GM10248 (cell line): ENCODE data around the gene SNX6.
"Not testable (repeated sequence)": the region's sequence is repeated elsewhere in the genome, so short reads cannot be mapped to it uniquely, and the experiment has no call there.

Source experiments
- CTCF ChIA-PET: fragments of 300-600 bp; sonication (Branson Sonifier 250); formaldehyde crosslinking; extraction: SDS; loops from one replicate; lab custom pipeline; 2021; ENCODE audit warnings: antibody characterized with exemption; lab: Yijun Ruan, JAX
- POLR2A ChIA-PET: fragments of 350-650 bp; sonication (Branson Sonifier 250); formaldehyde crosslinking; extraction: SDS; loops from one replicate; lab custom pipeline; 2020; ENCODE audit warnings: antibody characterized with exemption; lab: Yijun Ruan, JAX
- DNase-seq: peaks from one replicate; pipeline ENCODE4 v3.0.0; 2012; ENCODE audit errors: extremely low spot score
- TF ChIP-seq, protein P1 (sequence below): IDR thresholded peaks from 2 replicates; pipeline ENCODE4 v1.5.1; 2012; ENCODE audit warnings: mild to moderate bottlenecking, low read depth; ENCODE audit errors: extremely low read depth, missing control alignments, control extremely low read depth

SNX6 gene

DNA sequence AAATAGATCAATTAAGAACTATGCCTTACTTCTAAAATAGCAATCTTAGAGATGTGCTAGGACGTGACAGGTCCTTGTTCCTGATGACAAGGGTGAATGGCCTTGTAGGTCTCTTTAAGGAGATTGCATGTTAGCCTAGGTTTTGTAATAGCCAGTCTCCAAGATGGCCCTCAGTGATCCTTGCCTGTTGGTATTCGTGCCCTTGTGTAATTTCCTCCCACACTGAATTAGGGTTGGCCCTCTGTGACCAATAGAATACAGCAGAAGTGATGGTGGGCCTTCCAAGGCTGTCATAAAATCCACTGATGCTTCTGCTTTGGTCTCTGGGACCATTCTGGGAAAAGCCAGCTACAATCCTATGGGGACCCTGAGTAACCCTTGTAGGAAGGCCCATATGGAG lies 38.2 kb upstream of the SNX6 start:
- TF ChIP-seq, protein P1, sequence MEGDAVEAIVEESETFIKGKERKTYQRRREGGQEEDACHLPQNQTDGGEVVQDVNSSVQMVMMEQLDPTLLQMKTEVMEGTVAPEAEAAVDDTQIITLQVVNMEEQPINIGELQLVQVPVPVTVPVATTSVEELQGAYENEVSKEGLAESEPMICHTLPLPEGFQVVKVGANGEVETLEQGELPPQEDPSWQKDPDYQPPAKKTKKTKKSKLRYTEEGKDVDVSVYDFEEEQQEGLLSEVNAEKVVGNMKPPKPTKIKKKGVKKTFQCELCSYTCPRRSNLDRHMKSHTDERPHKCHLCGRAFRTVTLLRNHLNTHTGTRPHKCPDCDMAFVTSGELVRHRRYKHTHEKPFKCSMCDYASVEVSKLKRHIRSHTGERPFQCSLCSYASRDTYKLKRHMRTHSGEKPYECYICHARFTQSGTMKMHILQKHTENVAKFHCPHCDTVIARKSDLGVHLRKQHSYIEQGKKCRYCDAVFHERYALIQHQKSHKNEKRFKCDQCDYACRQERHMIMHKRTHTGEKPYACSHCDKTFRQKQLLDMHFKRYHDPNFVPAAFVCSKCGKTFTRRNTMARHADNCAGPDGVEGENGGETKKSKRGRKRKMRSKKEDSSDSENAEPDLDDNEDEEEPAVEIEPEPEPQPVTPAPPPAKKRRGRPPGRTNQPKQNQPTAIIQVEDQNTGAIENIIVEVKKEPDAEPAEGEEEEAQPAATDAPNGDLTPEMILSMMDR = no peak
- no peak for DNase-seq
- POLR2A ChIA-PET = no interaction called here
- CTCF ChIA-PET = interaction anchor here (8.7 kb wide), 1 partner anchor 56 kb away, joined by 143 read pairs; no protein-coding TSS in a partner anchor

DNA sequence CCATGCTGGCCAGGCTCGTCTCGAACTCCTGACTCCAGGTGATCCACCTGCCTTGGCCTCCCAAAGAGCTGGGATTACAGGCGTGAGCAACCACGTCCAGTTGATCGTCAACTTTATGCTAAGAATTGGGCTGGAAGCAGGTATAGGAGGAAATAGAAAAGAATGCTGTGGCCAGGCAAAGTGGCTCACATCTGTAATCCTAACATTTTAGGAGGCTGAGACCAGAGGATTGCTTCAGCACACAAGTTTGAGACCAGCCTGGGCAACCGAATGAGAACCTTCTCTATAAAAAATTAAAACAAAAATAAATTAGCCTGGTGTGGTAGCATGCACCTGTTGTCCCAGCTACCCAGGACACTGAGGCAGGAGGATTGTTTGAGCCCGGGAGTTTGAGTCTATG lies 37.1 kb upstream of the SNX6 start:
- CTCF ChIA-PET = no interaction called here
- POLR2A ChIA-PET = no interaction called here
- DNase-seq = no peak
- TF ChIP-seq, protein P1 = no peak

DNA sequence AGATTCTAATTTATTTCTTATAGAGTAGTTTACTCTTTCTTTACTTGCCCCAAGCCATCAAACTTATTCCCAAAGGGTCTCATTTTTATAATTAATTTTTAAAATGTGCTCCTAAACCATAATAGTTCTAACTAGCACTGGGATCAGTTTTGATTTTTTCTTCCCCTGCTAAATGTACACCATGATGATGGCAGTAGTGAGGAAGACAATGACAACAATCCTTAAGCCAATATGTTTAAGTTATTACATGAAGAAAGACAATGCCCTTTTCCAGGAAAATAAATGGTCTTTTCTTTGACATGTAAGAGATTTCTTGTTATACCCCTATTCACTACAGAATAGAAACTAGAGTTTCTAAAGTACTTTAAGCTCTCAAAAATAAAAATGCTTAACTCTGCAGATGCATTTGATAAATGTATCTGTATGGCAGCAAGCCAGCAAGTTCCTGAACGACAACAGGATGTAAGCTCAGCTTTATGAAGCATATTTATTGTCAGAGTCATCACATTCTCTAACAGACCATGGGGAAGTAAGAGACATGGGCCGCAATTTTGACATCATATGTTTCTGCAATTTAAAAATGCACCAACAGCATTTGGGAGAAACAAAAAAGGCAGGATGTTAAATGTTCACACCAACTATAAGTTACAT lies 36.0 kb upstream of the SNX6 start:
- TF ChIP-seq, protein P1 = no peak
- no peak for DNase-seq
- ChIA-PET POLR2A (no interaction called here), CTCF (interaction anchor here (0.8 kb wide), 1 partner anchor 57 kb away, joined by 3 read pairs; no protein-coding TSS in a partner anchor)

DNA sequence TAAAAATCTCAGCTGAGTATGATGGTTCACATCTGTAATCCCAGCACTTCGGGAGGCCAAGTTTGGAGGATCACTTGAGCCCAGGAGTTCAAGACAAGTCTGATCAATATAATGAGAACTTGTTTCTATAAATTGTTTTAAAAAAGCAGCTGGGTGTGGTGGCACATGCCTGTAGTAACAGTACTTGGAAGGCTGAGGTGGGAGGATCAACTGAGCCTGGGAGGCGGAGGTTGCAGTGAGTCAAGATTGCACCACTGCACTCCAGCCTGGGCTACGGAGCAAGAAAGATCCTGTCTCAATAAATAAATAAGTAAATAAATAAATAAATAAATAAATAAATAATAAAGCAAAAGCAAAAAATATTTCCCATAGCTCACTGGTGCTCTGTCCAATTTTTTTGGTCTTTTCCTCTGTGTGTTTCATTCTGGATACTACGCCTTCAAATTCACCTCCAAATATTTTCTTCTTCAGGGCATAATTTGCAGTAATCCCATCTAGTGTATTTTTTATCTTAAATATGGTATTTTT lies 32.7 kb upstream of the SNX6 start:
- DNase-seq = no peak
- CTCF ChIA-PET = interaction anchor here (2.7 kb wide), 1 partner anchor 10 kb away, joined by 11 read pairs; no protein-coding TSS in a partner anchor
- TF ChIP-seq, protein P1 = no peak
- POLR2A ChIA-PET = no interaction called here

DNA sequence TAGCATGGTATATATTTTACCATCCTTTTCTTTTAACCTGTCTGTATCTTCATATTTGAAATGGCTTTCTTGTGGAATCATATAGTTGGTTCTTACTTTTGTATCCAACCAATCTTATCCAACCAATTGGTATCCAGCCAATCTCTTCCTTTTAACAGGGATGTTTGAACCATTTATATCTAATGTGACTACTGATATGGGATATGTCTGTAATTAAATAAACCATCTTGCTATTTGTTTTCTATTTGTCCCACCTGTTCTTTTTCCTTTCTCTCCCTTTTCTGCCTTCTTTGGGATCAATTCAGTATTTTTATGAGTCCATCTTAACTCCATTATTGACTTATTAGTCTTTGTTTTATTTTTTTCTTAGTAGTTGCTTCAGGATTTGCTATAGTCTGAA lies 30.8 kb upstream of the SNX6 start:
- ChIA-PET CTCF (no interaction called here), POLR2A (no interaction called here)
- TF ChIP-seq, protein P1 = no peak
- no peak for DNase-seq

DNA sequence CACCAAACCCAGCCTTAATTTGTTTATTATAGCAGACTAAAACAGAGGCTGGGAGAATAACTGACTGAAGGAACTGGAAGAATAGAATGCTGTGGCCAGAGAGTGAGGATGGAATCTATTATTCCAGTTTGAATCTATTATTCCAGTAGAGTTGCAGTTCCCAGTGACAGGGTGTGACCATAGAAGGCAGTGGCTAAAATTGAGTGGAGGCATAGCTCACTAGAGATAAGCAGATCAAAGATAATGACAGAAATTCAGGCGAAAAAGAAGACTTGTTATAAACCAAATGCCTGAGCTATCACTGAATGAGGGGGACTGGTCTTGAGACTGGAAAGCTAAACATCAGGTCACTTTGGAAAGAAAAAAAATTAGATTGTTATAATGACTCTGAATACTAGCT lies 26.0 kb upstream of the SNX6 start:
- DNase-seq = no peak
- ChIA-PET CTCF (no interaction called here), POLR2A (no interaction called here)
- TF ChIP-seq, protein P1 = no peak

DNA sequence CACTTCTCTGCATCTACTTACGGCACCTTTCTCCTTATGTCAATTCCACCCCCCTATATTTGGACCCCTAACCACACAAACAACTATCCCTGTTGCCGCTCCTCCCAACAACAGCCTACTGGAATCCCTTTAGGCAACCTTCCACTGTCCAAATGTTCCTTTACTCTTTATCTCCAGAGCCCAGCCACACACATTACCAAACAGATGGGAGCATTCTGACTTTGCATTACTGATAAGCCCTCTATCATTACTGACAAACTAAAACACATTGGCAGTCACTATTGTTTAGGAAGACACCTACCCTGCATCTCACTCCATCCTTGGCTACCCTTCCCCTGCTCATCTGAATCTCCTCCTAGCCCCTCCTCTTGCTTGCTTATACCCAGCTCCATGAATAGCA lies 23.1 kb upstream of the SNX6 start:
- POLR2A ChIA-PET = interaction anchor here (1.2 kb wide), 1 partner anchor 445 kb away, joined by 3 read pairs; no protein-coding TSS in a partner anchor
- DNase-seq, CTCF ChIA-PET: not testable (repeated sequence)

DNA sequence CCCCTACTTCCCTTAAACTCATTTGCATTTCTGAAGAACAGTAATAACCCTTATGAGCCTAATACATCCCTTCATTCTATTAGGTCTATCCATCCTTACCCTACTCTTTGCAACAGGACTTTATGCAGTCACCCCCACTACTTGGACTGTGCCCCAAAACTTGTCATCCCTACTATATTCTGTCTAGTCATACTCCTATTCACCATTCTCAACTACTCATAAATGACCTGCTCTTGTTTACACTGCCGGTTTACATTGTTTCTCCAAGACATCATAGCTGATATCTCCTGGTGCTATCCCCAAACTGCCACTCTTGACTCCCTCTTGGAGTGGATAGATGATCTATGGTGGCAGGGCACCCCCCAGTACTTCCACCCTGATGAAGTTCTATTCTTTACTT lies 22.4 kb upstream of the SNX6 start:
- POLR2A ChIA-PET = interaction anchor here (1.2 kb wide), 1 partner anchor 446 kb away, joined by 3 read pairs; no protein-coding TSS in a partner anchor
- CTCF ChIA-PET, DNase-seq: not testable (repeated sequence)
